IMR-90 (cell line): ENCODE data around the gene NDST1. TPM values are rescaled to one million over a fixed set of nuclear protein-coding genes. Genes with fewer than 3 reads are reported as not detected.
A peak's percentile ranks its signal among the peaks of the same experiment; 100 is the strongest.

Experiments used
- ATAC-seq: fragments of 200-7000 bp; cut with Tn5 transposase; 2 replicates; pipeline ENCODE4 v1.9.1; 2020; ENCODE audit warnings: low read depth, mild to moderate bottlenecking, moderate library complexity
- BruUV-seq: library from RNA; stranded (reverse); fragments of 400-500 nt; replicated peaks from 2 replicates; lab custom pipeline; 2021; lab: Mats Ljungman, UMichigan
- CTCF ChIA-PET: fragments of 300-600 bp; formaldehyde crosslinking; extraction: SDS; loops from one replicate; lab custom pipeline; 2021; ENCODE audit warnings: antibody characterized with exemption; lab: Yijun Ruan, JAX
- POLR2A ChIA-PET: fragments of 300-600 bp; sonication (Branson Sonifier 250); formaldehyde crosslinking; loops from one replicate; lab custom pipeline; 2022; ENCODE audit warnings: antibody characterized with exemption; ENCODE audit not compliant: unreplicated experiment; lab: Charles Lee
- DNase-seq: peaks from one replicate; pipeline ENCODE4 v3.0.0; 2013
- H2AFZ ChIP-seq: replicated peaks from 2 replicates; pipeline ENCODE3; 2013; ENCODE audit warnings: low read length, mild to moderate bottlenecking; ENCODE audit not compliant: poor library complexity
- H2AK5ac ChIP-seq: 2 replicates; pipeline ENCODE4 v1.6.1; 2013; ENCODE audit warnings: low read depth, low read length, inconsistent platforms
- H2AK9ac ChIP-seq: replicated peaks from 2 replicates; pipeline ENCODE3; 2013; ENCODE audit warnings: mild to moderate bottlenecking, low read depth, low read length, moderate library complexity; ENCODE audit not compliant: poor library complexity
- H2BK120ac ChIP-seq: 2 replicates; pipeline ENCODE4 v1.6.1; 2013; ENCODE audit warnings: low read depth, low read length, inconsistent platforms
- H2BK15ac ChIP-seq: 3 replicates; pipeline ENCODE4 v1.6.1; 2013; ENCODE audit warnings: low read depth, low read length, inconsistent platforms
- H2BK20ac ChIP-seq: 2 replicates; pipeline ENCODE4 v1.6.1; 2013; ENCODE audit warnings: low read depth, mild to moderate bottlenecking, inconsistent platforms, low read length, moderate library complexity
- H2BK5ac ChIP-seq: 2 replicates; pipeline ENCODE4 v1.6.1; 2013; ENCODE audit warnings: mild to moderate bottlenecking, low read depth, low read length, inconsistent platforms; ENCODE audit not compliant: poor library complexity, severe bottlenecking
- H3K14ac ChIP-seq: replicated peaks from 2 replicates; pipeline ENCODE4 v1.6.1; 2013; ENCODE audit warnings: low read depth, low read length, inconsistent platforms
- H3K18ac ChIP-seq: 2 replicates; pipeline ENCODE4 v1.6.1; 2013; ENCODE audit warnings: low read depth, low read length, control low read depth
- H3K23ac ChIP-seq: 2 replicates; pipeline ENCODE4 v1.6.1; 2013; ENCODE audit warnings: low read depth, low read length, inconsistent platforms
- H3K27ac ChIP-seq: 2 replicates; pipeline ENCODE4 v1.5.1; 2013; ENCODE audit warnings: mild to moderate bottlenecking, control low read depth, low read length; ENCODE audit not compliant: insufficient read depth
- H3K27me3 ChIP-seq: 2 replicates; pipeline ENCODE4 v1.6.1; 2013; ENCODE audit warnings: low read length; ENCODE audit not compliant: control insufficient read depth, insufficient read depth
- H3K36me3 ChIP-seq: 2 replicates; pipeline ENCODE4 v1.6.1; 2013; ENCODE audit warnings: low read length, mixed read lengths; ENCODE audit not compliant: control insufficient read depth, insufficient read depth
- H3K4ac ChIP-seq: 2 replicates; pipeline ENCODE4 v1.6.1; 2013; ENCODE audit warnings: low read depth, low read length, inconsistent platforms
- H3K4me1 ChIP-seq: 2 replicates; pipeline ENCODE4 v1.6.1; 2013; ENCODE audit warnings: low read length, mixed read lengths; ENCODE audit not compliant: control insufficient read depth, insufficient read depth
- H3K4me2 ChIP-seq: 2 replicates; pipeline ENCODE4 v1.6.1; 2013; ENCODE audit warnings: low read depth, mild to moderate bottlenecking, control low read depth, low read length, moderate library complexity
- H3K4me3 ChIP-seq: 2 replicates; pipeline ENCODE4 v1.5.1; 2013; ENCODE audit warnings: low read depth, mild to moderate bottlenecking, control low read depth, low read length, moderate library complexity; ENCODE audit not compliant: insufficient read depth
- H3K56ac ChIP-seq: 2 replicates; pipeline ENCODE4 v1.6.1; 2013; ENCODE audit warnings: low read length, inconsistent platforms; ENCODE audit not compliant: insufficient read depth; ENCODE audit errors: extremely low read depth
- H3K79me1 ChIP-seq, 2 experiments: 2 replicates each; pipeline ENCODE4 v1.6.1; 2013; ENCODE audit warnings: low read length in 2 of 2, inconsistent platforms in 1 of 2, low read depth in 1 of 2
- H3K9ac ChIP-seq: 2 replicates; pipeline ENCODE4 v1.6.1; 2013; ENCODE audit warnings: low read depth, low read length, control low read depth
- H3K9me1 ChIP-seq: 2 replicates; pipeline ENCODE4 v1.6.1; 2013; ENCODE audit warnings: low read length, inconsistent platforms; ENCODE audit not compliant: insufficient read depth
- H3K9me3 ChIP-seq: 2 replicates; pipeline ENCODE4 v1.6.1; 2013; ENCODE audit warnings: low read length; ENCODE audit not compliant: control insufficient read depth, insufficient read depth
- H4K20me1 ChIP-seq: 2 replicates; pipeline ENCODE4 v1.6.1; 2013; ENCODE audit warnings: low read length, inconsistent platforms; ENCODE audit not compliant: insufficient read depth
- H4K5ac ChIP-seq: 2 replicates; pipeline ENCODE4 v1.6.1; 2013; ENCODE audit warnings: mild to moderate bottlenecking, low read depth, low read length, control low read depth
- H4K8ac ChIP-seq, 2 experiments: 2 replicates each; pipeline ENCODE4 v1.6.1; 2013; ENCODE audit warnings: low read depth in 2 of 2, low read length in 2 of 2, control low read depth in 1 of 2, inconsistent platforms in 1 of 2
- H4K91ac ChIP-seq: 2 replicates; pipeline ENCODE4 v1.6.1; 2013; ENCODE audit warnings: low read depth, low read length, inconsistent platforms; ENCODE audit not compliant: insufficient read depth
- CHD1 ChIP-seq: IDR thresholded peaks from 2 replicates; pipeline ENCODE4 v1.6.1; 2012; ENCODE audit warnings: low read depth, low read length, improper control_type of control experiment
- RFX5 ChIP-seq: IDR thresholded peaks from 2 replicates; pipeline ENCODE4 v1.8.0; 2012; ENCODE audit warnings: low read depth, mild to moderate bottlenecking, low read length, moderate library complexity
- WGBS, 2 experiments: methylation state at CpG; one replicate each; pipeline versions ENCODE4 v1.1.5 to v1.1.7; 2013; ENCODE audit warnings: missing lambda C conversion rate in 2 of 2; ENCODE audit not compliant: insufficient read length in 1 of 2; ENCODE audit errors: extremely low coverage in 2 of 2; 5-methylcytosine and 5-hydroxymethylcytosine counted together
- dilution Hi-C: fragments of 300-500 bp; cut with HindIII; formaldehyde crosslinking; loops from one replicate; pipeline ENCODE4 v1.14.3; 2018; ENCODE audit warnings: low sequenced_read_pairs; ENCODE audit not compliant: unreplicated experiment
- in situ Hi-C: fragments of 300-500 bp; cut with MboI; formaldehyde crosslinking; loops from 3 replicates; pipeline ENCODE4 v1.14.3; 2019; ENCODE audit warnings: low sequenced_read_pairs, inconsistent platforms, mixed read lengths
- intact Hi-C: fragments of 100-400 bp; cut with micrococcal nuclease; formaldehyde crosslinking; loops from 2 replicates; pipeline ENCODE4 v1.10.0; 2022
- polyA plus RNA-seq, 3 experiments: library from polyadenylated mRNA; depleted of rRNA; stranded (reverse); fragments of >200 nt; gene quantifications; 2 replicates each; pipeline ENCODE4 v1.2.3, GENCODE V29; 2012; ENCODE audit warnings: low replicate concordance in 1 of 3
- total RNA-seq: library from RNA; depleted of rRNA; stranded (reverse); fragments of >200 nt; gene quantifications from 2 replicates; pipeline ENCODE4 v1.2.3, GENCODE V29; 2012

Gene NDST1
- total and polyA plus RNA-seq, 2 of the 4 experiments (the other 2 are of a cell fraction), result 30.5 to 80.4 TPM

DNA sequence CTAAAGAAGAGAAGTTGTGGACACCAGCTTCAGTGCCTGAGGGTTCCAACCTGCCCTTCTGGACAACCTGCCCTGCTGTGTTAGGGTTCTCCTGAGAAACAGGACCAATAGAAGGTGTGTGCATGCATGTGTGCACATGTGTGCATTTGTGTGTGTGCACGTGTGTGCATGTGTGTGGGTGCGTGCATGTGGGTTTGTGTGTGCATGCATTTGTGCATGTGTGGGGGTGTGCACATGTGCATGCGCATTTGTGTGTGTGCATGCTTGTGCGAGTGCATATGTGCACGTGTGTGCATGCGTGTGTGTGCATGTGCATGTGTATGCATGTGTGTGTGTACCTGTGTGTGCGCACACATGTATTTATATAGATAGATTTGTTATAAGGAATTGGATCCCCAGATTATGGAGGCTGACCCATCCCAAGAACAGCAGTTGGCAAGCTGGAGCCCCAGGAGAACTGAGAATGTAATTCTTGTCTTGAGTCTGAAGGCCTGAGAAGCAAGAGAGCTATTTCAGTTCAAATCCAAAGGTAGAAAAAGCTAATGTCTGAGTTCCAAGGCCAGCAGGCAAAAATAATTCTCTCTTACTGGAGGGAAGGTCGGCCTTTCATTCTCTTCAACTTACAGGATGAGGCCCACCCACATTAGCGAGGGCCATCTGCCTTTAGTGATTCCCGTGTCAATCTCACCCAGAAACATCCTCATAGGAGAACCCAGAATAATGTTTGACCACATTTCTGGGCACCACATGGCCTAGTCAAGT, 69.6 kb downstream of the NDST1 start:
- Histone ChIP-seq H3K27ac (no peak overlapping the region), H3K18ac (no peak overlapping the region), H2BK120ac (no peak overlapping the region), H3K56ac (no peak overlapping the region), H3K4me2 (no peak overlapping the region), H2BK15ac (no peak overlapping the region), H3K9ac (no peak overlapping the region), H3K4me3 (no peak overlapping the region), H3K14ac (no peak overlapping the region), H2AFZ (peak overlapping the region; percentile 9), H3K4me1 (peaks cover 13% of the 10 kb centered on the region), H4K20me1 (no peaks in the 10 kb centered on the region), H2AK5ac (no peak overlapping the region), H3K36me3 (no peaks in the 10 kb centered on the region), H4K5ac (no peak overlapping the region), H3K79me1 (no peaks in the 10 kb centered on the region), H3K4ac (no peak overlapping the region), H3K9me3 (no peaks in the 10 kb centered on the region), H3K9me1 (no peaks in the 10 kb centered on the region; the same call in 1 of the 2 replicates), H4K8ac (no peak overlapping the region), H3K23ac (no peak overlapping the region), H2AK9ac (no peak overlapping the region), H3K27me3 (peaks cover 12% of the 10 kb centered on the region), H2BK20ac (no peak overlapping the region), H2BK5ac (no peak overlapping the region), H4K91ac (no peak overlapping the region)
- dilution Hi-C loops, result no loop called here
- WGBS, 2 experiments, result 98% methylated on average over 6 of the region's 10 CpGs; no CpG with 5 or more reads in 1 of the 2 experiments
- POLR2A ChIA-PET, result no interaction called here
- ATAC-seq (no peak), DNase-seq (no peak)
- in situ Hi-C loops, result no loop called here
- TF ChIP-seq CHD1, result no peak
- no peak for TF ChIP-seq RFX5
- intact Hi-C loops, result no loop called here
- CTCF ChIA-PET, result no interaction called here
- no TSS peak for BruUV-seq
